ENCODE results near the gene MAML2.

The MAML2 gene

GRCh38 chr11:96232132-96232531 lies 110.9 kb downstream of the MAML2 start:
- no peak overlapping the region for H2AFZ ChIP-seq (ENCODE audit: low read depth, low read length)
- H3K4me3 ChIP-seq (ENCODE audit: low read depth in 1 of 2, low read length in 2 of 2), result no peak overlapping the region
- no peak overlapping the region for H3K27ac ChIP-seq (ENCODE audit: low read length)
- TF ChIP-seq, protein P1, sequence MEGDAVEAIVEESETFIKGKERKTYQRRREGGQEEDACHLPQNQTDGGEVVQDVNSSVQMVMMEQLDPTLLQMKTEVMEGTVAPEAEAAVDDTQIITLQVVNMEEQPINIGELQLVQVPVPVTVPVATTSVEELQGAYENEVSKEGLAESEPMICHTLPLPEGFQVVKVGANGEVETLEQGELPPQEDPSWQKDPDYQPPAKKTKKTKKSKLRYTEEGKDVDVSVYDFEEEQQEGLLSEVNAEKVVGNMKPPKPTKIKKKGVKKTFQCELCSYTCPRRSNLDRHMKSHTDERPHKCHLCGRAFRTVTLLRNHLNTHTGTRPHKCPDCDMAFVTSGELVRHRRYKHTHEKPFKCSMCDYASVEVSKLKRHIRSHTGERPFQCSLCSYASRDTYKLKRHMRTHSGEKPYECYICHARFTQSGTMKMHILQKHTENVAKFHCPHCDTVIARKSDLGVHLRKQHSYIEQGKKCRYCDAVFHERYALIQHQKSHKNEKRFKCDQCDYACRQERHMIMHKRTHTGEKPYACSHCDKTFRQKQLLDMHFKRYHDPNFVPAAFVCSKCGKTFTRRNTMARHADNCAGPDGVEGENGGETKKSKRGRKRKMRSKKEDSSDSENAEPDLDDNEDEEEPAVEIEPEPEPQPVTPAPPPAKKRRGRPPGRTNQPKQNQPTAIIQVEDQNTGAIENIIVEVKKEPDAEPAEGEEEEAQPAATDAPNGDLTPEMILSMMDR (IDR thresholded peaks at IDR 0.05; ENCODE audit: borderline replicate concordance, extremely low read depth, low read length, poor library complexity, severe bottlenecking), result no peak
- H4K20me1 ChIP-seq (ENCODE audit: insufficient read depth, low read length), result no peaks in the 10 kb centered on the region
- H3K9me3 ChIP-seq (ENCODE audit: insufficient read depth, low read length, severe bottlenecking), result no peaks in the 10 kb centered on the region
- H3K27me3 ChIP-seq (ENCODE audit: insufficient read depth, low read length, poor library complexity), result no peaks in the 10 kb centered on the region
- H3K36me3 ChIP-seq (ENCODE audit: insufficient read depth, low read length), result no peaks in the 10 kb centered on the region
- ATAC-seq (ENCODE audit: insufficient read depth, low read depth) (no peak), DNase-seq (no peak)
- no peaks in the 10 kb centered on the region for H3K79me2 ChIP-seq (ENCODE audit: insufficient read depth, low read length)
- no peak overlapping the region for H3K9ac ChIP-seq (ENCODE audit: low read depth, low read length)
- H3K4me1 ChIP-seq (ENCODE audit: insufficient read depth, low read length), result no peaks in the 10 kb centered on the region
- no peak overlapping the region for H3K4me2 ChIP-seq (ENCODE audit: insufficient read depth, low read length)

DNA sequence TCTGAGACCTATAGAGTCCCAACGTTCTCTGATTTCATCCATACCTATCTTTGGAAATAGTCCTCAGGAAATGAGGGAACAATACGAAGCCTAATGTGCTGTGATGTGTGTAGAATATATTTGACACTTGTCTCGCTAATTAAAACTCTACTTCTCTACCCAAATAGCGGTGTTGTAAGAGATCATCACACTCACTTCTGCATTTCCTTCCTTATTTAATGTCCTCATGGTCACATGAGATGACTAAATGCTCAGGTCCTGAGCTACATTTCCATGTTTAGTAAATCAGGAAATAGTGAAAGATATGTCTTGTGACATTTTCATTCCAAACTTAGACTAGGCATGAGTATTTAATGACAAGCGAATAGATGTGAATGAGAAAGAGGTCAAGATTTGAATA lies 112.3 kb downstream of the MAML2 start:
- no peaks in the 10 kb centered on the region for H4K20me1 ChIP-seq (ENCODE audit: insufficient read depth, low read length)
- no peak overlapping the region for H3K27ac ChIP-seq (ENCODE audit: low read length)
- no peaks in the 10 kb centered on the region for H3K9me3 ChIP-seq (ENCODE audit: insufficient read depth, low read length, severe bottlenecking)
- no peak overlapping the region for H2AFZ ChIP-seq (ENCODE audit: low read depth, low read length)
- H3K4me3 ChIP-seq (ENCODE audit: low read depth in 1 of 2, low read length in 2 of 2), result no peak overlapping the region
- H3K79me2 ChIP-seq (ENCODE audit: insufficient read depth, low read length), result no peaks in the 10 kb centered on the region
- H3K4me1 ChIP-seq (ENCODE audit: insufficient read depth, low read length), result no peaks in the 10 kb centered on the region
- H3K4me2 ChIP-seq (ENCODE audit: insufficient read depth, low read length), result no peak overlapping the region
- ATAC-seq (ENCODE audit: insufficient read depth, low read depth) (no peak), DNase-seq (no peak)
- no peaks in the 10 kb centered on the region for H3K27me3 ChIP-seq (ENCODE audit: insufficient read depth, low read length, poor library complexity)
- no peaks in the 10 kb centered on the region for H3K36me3 ChIP-seq (ENCODE audit: insufficient read depth, low read length)
- TF ChIP-seq, protein P1 (IDR thresholded peaks at IDR 0.05; ENCODE audit: borderline replicate concordance, extremely low read depth, low read length, poor library complexity, severe bottlenecking), result no peak
- TF ChIP-seq EZH2 (IDR thresholded peaks at IDR 0.05; ENCODE audit: borderline replicate concordance, low read depth, low read length, severe bottlenecking), result no peak
- no peak overlapping the region for H3K9ac ChIP-seq (ENCODE audit: low read depth, low read length)

GRCh38 chr11:96229354-96229977 lies 113.5 kb downstream of the MAML2 start:
- Histone ChIP-seq H3K4me1 (ENCODE audit: insufficient read depth, low read length) (no peaks in the 10 kb centered on the region), H4K20me1 (ENCODE audit: insufficient read depth, low read length) (no peaks in the 10 kb centered on the region), H3K9me3 (ENCODE audit: insufficient read depth, low read length, severe bottlenecking) (no peaks in the 10 kb centered on the region), H3K36me3 (ENCODE audit: insufficient read depth, low read length) (no peaks in the 10 kb centered on the region), H3K4me2 (ENCODE audit: insufficient read depth, low read length) (no peak overlapping the region), H3K27ac (ENCODE audit: low read length) (no peak overlapping the region), H3K9ac (ENCODE audit: low read depth, low read length) (no peak overlapping the region), H2AFZ (ENCODE audit: low read depth, low read length) (no peak overlapping the region), H3K79me2 (ENCODE audit: insufficient read depth, low read length) (no peaks in the 10 kb centered on the region), H3K27me3 (ENCODE audit: insufficient read depth, low read length, poor library complexity) (no peaks in the 10 kb centered on the region), H3K4me3 (ENCODE audit: low read depth in 1 of 2, low read length in 2 of 2) (no peak overlapping the region; a peak in 1 of 4 replicates)
- ATAC-seq (ENCODE audit: insufficient read depth, low read depth) (no peak), DNase-seq (no peak)
- TF ChIP-seq EZH2 (IDR thresholded peaks at IDR 0.05; ENCODE audit: borderline replicate concordance, low read depth, low read length, severe bottlenecking), result no peak
- TF ChIP-seq, protein P1 (IDR thresholded peaks at IDR 0.05; ENCODE audit: borderline replicate concordance, extremely low read depth, low read length, poor library complexity, severe bottlenecking), result no peak

- no peak overlapping the region for H3K4me3 ChIP-seq (ENCODE audit: low read depth in 1 of 2, low read length in 2 of 2)
- H3K9ac ChIP-seq (ENCODE audit: low read depth, low read length), result no peak overlapping the region
- H3K9me3 ChIP-seq (ENCODE audit: insufficient read depth, low read length, severe bottlenecking), result no peaks in the 10 kb centered on the region
- no peak overlapping the region for H2AFZ ChIP-seq (ENCODE audit: low read depth, low read length)
- H3K36me3 ChIP-seq (ENCODE audit: insufficient read depth, low read length), result no peaks in the 10 kb centered on the region
- no peaks in the 10 kb centered on the region for H3K27me3 ChIP-seq (ENCODE audit: insufficient read depth, low read length, poor library complexity)
- no peaks in the 10 kb centered on the region for H3K79me2 ChIP-seq (ENCODE audit: insufficient read depth, low read length)
- TF ChIP-seq, protein P1 (IDR thresholded peaks at IDR 0.05; ENCODE audit: borderline replicate concordance, extremely low read depth, low read length, poor library complexity, severe bottlenecking), result no peak
- no peak for TF ChIP-seq EZH2 (IDR thresholded peaks at IDR 0.05; ENCODE audit: borderline replicate concordance, low read depth, low read length, severe bottlenecking)
- ATAC-seq (ENCODE audit: insufficient read depth, low read depth) (no peak), DNase-seq (no peak)
- no peak overlapping the region for H3K4me2 ChIP-seq (ENCODE audit: insufficient read depth, low read length)
- H3K27ac ChIP-seq (ENCODE audit: low read length), result no peak overlapping the region
- no peaks in the 10 kb centered on the region for H4K20me1 ChIP-seq (ENCODE audit: insufficient read depth, low read length)
- H3K4me1 ChIP-seq (ENCODE audit: insufficient read depth, low read length), result no peaks in the 10 kb centered on the region
Observed at GRCh38 chr11:96228910-96229309, 114.1 kb downstream of the MAML2 start.

Data from DND-41 (cell line).